K562 (cell line): ENCODE results near the gene FBXW11. TPM values are rescaled to one million over a fixed set of nuclear protein-coding genes. Genes with fewer than 3 reads are reported as not detected.

Experiments used
- ADNP ChIP-seq: fragments of 200-800 bp; sonication (Bioruptor generic); IDR thresholded peaks from 2 replicates; pipeline ENCODE4 v1.6.1; 2016; ENCODE audit warnings: missing genetic modification characterization, missing compliant biosample characterization
- CSDE1 ChIP-seq, 2 experiments: fragments of 450-650 bp; IDR thresholded peaks; 2 replicates each; pipeline ENCODE4 v1.6.1; 2016; ENCODE audit warnings: mild to moderate bottlenecking in 1 of 2
- MYC ChIP-seq, 2 experiments: fragments of 250-450 bp in 1 of 2; sonication (Bioruptor Pico) in 1 of 2; IDR thresholded peaks; 2 replicates each; pipeline versions ENCODE4 v1.5.1 to v1.6.1; 2012 to 2021; ENCODE audit warnings: low read depth in 2 of 2, borderline replicate concordance in 1 of 2, improper control_type of control experiment in 1 of 2, low read length in 1 of 2, mild to moderate bottlenecking in 1 of 2, moderate library complexity in 1 of 2
- POU5F1 ChIP-seq: fragments of 150-350 bp; IDR thresholded peaks from 2 replicates; pipeline ENCODE4 v1.6.1; 2014; ENCODE audit warnings: borderline replicate concordance, low read length, low read depth, mild to moderate bottlenecking; ENCODE audit not compliant: partially characterized antibody
- SMAD2 ChIP-seq: fragments of 150-350 bp; IDR thresholded peaks from 2 replicates; pipeline ENCODE4 v1.6.1; 2014; ENCODE audit warnings: low read depth, mild to moderate bottlenecking, low read length
- SMARCB1 ChIP-seq: IDR thresholded peaks from 2 replicates; pipeline ENCODE4 v1.6.1; 2011; ENCODE audit warnings: improper control_type of control experiment, low read depth; ENCODE audit not compliant: insufficient read length
- SRF ChIP-seq, 2 experiments: fragments of 250-450, 450-650 bp in 1 of 2; sonication (Bioruptor Pico) in 1 of 2; sonication (generic) in 1 of 2; formaldehyde crosslinking; IDR thresholded peaks; 2 replicates each; pipeline versions ENCODE4 v1.5.0 to v1.5.1; 2020 to 2022; ENCODE audit warnings: mild to moderate bottlenecking in 1 of 2, missing genetic modification reagents in 1 of 2
- ZBTB11 ChIP-seq, 3 experiments: fragments of 200-800 bp in 1 of 3; fragments of 250-450 bp in 1 of 3; fragments of 450-650 bp in 1 of 3; sonication (Bioruptor Pico) in 1 of 3; sonication (Bioruptor generic) in 1 of 3; formaldehyde crosslinking in 1 of 3; IDR thresholded peaks; 2 replicates each; pipeline versions ENCODE4 v1.6.1 to v1.8.0; 2016 to 2022; ENCODE audit warnings: mild to moderate bottlenecking in 2 of 3, missing genetic modification characterization in 2 of 3, missing compliant biosample characterization in 1 of 3, moderate library complexity in 1 of 3
- ZNF133 ChIP-seq: fragments of 250-450 bp; sonication (Bioruptor Pico); IDR thresholded peaks from 2 replicates; pipeline ENCODE4 v1.4.0; 2020; ENCODE audit warnings: mild to moderate bottlenecking
- polyA plus RNA-seq, 8 experiments: library from polyadenylated mRNA; depleted of rRNA in 4 of 8; stranded (reverse) in 5 of 8; unstranded in 3 of 8; fragments of >200 nt; fragmentation: Nextera tagmentation in 2 of 8; fragmentation: Illumina TruSeq in 1 of 8; extraction: Ambion mirVana in 2 of 8; extraction: Trizol in 1 of 8; gene quantifications; 2 replicates each; pipeline versions ENCODE4 v1.2.1 to v1.2.3, GENCODE V29; 2011 to 2014; ENCODE audit warnings: inconsistent platforms in 1 of 8, missing spikeins in 1 of 8
- total RNA-seq, 7 experiments: library from RNA; depleted of rRNA in 6 of 7; stranded (reverse); fragments of >200 nt in 6 of 7; fragmentation: Illumina TruSeq in 2 of 7; extraction: Trizol in 2 of 7; gene quantifications; 2 replicates each; pipeline versions ENCODE4 v1.2.1 to v1.2.3, GENCODE V29; 2011 to 2021; ENCODE audit warnings: low replicate concordance in 1 of 7
- TF ChIP-seq, protein P1 (sequence below): fragments of 450-650 bp; IDR thresholded peaks from 2 replicates; pipeline ENCODE4 v1.6.1; 2016; ENCODE audit warnings: mild to moderate bottlenecking, moderate library complexity
- TF ChIP-seq, protein P2 (sequence below): fragments of 450-650 bp; IDR thresholded peaks from 2 replicates; pipeline ENCODE4 v1.6.1; 2016; ENCODE audit warnings: low read depth, mild to moderate bottlenecking, moderate library complexity

The FBXW11 gene
- total and polyA plus RNA-seq, 9 of the 15 experiments (the other 6 are each of a cell fraction or from before 2014, with no cell fraction given) = 3.0 to 28.6 (median 23.6) TPM

DNA sequence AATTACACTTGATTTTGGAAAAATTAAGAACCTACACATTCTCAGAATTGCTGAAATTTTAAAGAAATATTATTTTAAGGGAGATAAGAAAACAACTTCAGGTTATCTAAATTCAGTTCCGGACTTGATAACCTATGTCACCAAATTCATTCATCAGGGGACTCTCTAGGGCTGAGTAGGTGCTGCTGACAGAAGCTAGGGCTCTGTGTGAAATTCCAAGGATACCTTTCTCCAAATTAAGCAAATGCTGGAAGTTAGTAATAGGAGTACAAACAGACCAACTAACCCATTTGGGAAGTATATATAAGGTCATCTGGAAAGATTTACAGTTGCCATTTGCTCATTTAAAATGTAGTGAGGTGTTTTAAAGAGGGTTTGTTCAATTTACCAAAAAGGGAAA, 136.5 kb downstream of the FBXW11 start (continued):
- TF ChIP-seq, protein P1, sequence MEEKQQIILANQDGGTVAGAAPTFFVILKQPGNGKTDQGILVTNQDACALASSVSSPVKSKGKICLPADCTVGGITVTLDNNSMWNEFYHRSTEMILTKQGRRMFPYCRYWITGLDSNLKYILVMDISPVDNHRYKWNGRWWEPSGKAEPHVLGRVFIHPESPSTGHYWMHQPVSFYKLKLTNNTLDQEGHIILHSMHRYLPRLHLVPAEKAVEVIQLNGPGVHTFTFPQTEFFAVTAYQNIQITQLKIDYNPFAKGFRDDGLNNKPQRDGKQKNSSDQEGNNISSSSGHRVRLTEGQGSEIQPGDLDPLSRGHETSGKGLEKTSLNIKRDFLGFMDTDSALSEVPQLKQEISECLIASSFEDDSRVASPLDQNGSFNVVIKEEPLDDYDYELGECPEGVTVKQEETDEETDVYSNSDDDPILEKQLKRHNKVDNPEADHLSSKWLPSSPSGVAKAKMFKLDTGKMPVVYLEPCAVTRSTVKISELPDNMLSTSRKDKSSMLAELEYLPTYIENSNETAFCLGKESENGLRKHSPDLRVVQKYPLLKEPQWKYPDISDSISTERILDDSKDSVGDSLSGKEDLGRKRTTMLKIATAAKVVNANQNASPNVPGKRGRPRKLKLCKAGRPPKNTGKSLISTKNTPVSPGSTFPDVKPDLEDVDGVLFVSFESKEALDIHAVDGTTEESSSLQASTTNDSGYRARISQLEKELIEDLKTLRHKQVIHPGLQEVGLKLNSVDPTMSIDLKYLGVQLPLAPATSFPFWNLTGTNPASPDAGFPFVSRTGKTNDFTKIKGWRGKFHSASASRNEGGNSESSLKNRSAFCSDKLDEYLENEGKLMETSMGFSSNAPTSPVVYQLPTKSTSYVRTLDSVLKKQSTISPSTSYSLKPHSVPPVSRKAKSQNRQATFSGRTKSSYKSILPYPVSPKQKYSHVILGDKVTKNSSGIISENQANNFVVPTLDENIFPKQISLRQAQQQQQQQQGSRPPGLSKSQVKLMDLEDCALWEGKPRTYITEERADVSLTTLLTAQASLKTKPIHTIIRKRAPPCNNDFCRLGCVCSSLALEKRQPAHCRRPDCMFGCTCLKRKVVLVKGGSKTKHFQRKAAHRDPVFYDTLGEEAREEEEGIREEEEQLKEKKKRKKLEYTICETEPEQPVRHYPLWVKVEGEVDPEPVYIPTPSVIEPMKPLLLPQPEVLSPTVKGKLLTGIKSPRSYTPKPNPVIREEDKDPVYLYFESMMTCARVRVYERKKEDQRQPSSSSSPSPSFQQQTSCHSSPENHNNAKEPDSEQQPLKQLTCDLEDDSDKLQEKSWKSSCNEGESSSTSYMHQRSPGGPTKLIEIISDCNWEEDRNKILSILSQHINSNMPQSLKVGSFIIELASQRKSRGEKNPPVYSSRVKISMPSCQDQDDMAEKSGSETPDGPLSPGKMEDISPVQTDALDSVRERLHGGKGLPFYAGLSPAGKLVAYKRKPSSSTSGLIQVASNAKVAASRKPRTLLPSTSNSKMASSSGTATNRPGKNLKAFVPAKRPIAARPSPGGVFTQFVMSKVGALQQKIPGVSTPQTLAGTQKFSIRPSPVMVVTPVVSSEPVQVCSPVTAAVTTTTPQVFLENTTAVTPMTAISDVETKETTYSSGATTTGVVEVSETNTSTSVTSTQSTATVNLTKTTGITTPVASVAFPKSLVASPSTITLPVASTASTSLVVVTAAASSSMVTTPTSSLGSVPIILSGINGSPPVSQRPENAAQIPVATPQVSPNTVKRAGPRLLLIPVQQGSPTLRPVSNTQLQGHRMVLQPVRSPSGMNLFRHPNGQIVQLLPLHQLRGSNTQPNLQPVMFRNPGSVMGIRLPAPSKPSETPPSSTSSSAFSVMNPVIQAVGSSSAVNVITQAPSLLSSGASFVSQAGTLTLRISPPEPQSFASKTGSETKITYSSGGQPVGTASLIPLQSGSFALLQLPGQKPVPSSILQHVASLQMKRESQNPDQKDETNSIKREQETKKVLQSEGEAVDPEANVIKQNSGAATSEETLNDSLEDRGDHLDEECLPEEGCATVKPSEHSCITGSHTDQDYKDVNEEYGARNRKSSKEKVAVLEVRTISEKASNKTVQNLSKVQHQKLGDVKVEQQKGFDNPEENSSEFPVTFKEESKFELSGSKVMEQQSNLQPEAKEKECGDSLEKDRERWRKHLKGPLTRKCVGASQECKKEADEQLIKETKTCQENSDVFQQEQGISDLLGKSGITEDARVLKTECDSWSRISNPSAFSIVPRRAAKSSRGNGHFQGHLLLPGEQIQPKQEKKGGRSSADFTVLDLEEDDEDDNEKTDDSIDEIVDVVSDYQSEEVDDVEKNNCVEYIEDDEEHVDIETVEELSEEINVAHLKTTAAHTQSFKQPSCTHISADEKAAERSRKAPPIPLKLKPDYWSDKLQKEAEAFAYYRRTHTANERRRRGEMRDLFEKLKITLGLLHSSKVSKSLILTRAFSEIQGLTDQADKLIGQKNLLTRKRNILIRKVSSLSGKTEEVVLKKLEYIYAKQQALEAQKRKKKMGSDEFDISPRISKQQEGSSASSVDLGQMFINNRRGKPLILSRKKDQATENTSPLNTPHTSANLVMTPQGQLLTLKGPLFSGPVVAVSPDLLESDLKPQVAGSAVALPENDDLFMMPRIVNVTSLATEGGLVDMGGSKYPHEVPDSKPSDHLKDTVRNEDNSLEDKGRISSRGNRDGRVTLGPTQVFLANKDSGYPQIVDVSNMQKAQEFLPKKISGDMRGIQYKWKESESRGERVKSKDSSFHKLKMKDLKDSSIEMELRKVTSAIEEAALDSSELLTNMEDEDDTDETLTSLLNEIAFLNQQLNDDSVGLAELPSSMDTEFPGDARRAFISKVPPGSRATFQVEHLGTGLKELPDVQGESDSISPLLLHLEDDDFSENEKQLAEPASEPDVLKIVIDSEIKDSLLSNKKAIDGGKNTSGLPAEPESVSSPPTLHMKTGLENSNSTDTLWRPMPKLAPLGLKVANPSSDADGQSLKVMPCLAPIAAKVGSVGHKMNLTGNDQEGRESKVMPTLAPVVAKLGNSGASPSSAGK = no peak
- TF ChIP-seq SMAD2 = no peak
- no peak for TF ChIP-seq ZBTB11 (CRISPR knock-in tag; IDR thresholded peaks at IDR 0.05)
- no peak for TF ChIP-seq MYC (IDR thresholded peaks at IDR 0.05; ENCODE audit: low read depth, low read length)
- no peak for TF ChIP-seq MYC (CRISPR knock-in tag; IDR thresholded peaks at IDR 0.05; ENCODE audit: borderline replicate concordance, low read depth)
- TF ChIP-seq ADNP (tag) = no peak
- no peak for TF ChIP-seq SRF (CRISPR knock-in tag; IDR thresholded peaks at IDR 0.05)
- no peak for TF ChIP-seq CSDE1 (IDR thresholded peaks at IDR 0.05)
- no peak for TF ChIP-seq ZNF133 (CRISPR knock-in tag)
- TF ChIP-seq SMARCB1 = no peak
- TF ChIP-seq, protein P2, sequence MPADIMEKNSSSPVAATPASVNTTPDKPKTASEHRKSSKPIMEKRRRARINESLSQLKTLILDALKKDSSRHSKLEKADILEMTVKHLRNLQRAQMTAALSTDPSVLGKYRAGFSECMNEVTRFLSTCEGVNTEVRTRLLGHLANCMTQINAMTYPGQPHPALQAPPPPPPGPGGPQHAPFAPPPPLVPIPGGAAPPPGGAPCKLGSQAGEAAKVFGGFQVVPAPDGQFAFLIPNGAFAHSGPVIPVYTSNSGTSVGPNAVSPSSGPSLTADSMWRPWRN = no peak
- TF ChIP-seq POU5F1 = no peak
